GM19397 (cell line): Measurements from ENCODE around the gene GARNL3.

Experiments
- ATAC-seq: cut with Tn5 transposase; IDR thresholded peaks from one replicate; pipeline ENCODE4 v1.9.1; 2021; ENCODE audit warnings: mild to moderate bottlenecking, moderate library complexity; ENCODE audit not compliant: unreplicated experiment

GARNL3 gene

DNA sequence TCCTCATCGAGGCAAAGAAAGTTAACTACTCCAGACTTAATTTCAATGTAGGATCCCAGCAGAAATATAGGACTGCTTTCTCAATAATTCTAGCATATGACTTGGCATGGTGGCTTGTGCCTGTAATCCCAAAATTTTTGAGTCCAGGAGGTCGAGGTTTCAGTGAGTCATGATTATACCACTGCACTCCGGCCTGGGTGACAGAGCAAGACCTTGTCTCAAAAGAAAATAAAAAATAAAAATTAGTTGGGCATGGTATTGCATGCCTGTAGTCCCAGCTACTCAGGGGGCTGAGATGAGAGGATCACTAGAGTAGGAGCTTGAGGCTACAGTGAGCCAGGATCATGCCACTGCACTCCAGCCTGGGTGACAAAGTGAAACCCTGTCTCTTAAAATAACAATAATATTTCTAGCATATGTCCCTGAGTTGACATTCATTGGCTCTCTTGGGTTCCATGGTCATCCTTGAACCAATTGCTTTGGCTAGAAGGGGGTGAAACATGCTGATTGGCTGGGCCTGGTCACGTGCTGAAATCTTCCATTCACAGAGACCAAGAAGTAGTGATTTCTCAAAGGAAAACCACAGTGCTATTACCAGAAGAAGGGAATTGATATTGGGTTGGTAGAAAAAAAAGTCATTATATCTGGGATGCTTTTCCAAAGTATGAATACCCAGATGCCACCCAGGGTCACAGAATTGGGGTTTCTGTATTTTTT is 31.6 kb upstream of the GARNL3 start:
- ATAC-seq: no peak

DNA sequence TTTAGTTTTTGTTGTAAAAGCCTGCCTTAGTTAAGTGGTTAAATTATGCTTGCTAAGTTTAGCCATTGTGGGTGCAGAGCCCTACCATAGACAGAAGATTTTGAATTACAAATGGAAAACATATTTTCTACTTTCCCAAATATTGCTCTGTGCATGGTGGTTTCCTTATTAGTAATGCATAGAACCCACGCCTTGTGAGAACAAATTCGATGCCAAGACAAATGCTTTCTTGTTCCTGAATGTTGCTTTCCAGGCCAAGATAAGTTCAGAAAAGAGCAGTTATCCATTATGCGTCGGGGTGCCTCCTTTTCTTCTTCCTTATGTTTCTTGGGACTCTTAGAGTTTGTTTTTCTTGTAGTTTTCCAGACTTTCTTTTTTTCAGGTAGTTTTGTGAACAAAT is 31.0 kb upstream of the GARNL3 start:
- no peak for ATAC-seq

DNA sequence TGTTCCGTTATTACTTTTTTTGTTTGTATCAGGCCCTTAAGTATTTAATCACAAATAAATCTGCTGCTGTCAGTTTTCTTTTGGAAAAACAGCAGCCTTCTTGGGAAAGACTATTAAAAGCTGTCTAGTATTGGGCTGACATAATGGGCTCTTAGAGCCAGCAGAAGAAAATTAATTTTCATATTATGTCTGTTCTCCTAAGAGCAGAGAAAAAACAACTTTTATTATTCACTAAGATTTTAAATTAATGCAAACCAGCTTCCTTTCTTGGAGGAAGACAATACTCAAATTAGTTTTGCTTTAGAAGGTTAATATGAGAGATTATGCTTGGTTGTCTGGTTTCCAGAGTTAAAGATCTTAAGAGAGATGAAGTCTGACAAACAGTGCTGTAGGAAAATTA is 30.6 kb upstream of the GARNL3 start:
- ATAC-seq: no peak

DNA sequence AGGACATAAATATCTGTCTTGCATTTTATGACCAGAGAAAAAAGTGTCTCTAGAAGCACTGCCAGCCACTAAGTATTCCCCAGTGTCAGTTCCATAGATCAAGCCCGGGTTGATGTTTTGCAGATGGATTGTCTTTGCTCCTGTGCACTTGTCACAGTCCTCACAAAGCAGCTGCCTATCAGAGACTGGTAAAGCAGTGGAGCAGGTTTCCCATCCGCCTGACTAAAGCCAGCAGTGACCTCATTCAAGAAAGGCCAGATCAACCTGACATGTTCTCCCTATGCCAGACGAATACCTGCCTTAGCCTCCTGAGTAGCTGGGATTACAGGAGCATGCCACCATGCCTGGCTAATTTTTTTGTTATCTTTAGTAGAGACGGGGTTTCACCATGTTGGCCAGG is 26.8 kb upstream of the GARNL3 start:
- ATAC-seq: no peak

DNA sequence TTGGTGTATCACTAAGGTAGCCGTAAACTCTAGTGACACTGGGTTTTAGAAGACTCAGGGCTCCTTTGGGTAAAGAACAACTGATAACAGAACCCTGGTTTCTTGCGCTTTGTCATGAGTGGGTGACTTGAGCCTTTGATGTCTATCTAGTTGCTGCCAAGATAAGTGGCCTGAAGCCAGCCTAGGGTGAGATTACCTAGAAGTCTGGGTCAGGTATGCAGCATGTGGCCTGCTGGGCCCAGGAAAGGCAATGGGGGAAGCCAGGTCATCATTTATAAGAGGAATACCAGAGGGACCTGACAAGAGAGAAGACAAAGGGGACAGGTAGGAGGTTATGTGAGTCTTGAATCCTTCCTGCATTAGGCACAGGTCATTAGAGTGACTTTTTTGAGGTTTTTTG is 23.2 kb upstream of the GARNL3 start:
- ATAC-seq: no peak

DNA sequence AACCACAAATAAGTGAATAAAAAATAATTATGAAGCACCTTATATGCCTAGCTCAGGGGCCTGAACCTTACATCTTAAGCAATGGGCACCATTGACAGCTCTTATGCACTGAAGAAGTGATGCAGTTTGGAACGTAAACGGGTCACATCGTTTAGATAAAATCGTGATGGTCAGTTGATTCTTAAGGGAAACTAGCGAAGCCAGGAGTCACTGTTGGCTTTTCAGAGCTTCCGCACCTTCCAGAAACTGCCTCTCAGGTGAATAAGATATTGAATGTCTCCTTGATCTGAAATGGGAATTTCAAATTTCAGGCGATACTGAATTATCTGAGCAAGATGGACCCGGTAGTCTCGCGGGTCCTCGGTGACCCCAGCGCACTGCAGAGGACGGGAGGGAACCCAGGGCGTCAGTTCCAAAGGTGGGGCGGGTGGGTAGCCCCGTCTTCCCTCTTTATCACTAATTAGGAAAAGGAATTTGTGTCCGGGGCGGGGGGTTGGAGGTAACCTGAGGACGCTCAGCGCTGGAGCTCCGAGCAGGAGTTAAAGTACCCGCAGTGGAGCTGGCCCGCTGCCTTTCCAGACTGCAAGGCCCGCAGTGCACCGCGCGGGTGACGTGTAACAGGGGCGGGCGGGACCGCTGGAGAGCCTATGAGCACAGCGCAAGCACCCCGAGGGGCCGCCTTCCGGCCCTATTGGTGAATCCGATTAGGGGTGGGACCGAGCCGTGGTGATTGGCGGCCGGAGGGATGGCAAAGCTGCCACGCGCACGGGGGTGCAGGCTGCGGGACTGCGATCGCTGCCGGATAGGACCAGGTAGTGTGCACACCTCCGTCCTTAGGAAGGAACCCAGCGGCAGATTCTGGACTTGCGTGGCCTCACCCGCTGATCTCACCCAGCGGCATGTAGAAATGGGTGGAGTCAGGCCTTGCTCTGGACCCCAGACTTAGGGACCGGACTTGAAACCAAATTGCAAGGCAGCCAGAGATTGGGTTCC is 19.7 kb upstream of the GARNL3 start:
- peak; percentile 100 for ATAC-seq

DNA sequence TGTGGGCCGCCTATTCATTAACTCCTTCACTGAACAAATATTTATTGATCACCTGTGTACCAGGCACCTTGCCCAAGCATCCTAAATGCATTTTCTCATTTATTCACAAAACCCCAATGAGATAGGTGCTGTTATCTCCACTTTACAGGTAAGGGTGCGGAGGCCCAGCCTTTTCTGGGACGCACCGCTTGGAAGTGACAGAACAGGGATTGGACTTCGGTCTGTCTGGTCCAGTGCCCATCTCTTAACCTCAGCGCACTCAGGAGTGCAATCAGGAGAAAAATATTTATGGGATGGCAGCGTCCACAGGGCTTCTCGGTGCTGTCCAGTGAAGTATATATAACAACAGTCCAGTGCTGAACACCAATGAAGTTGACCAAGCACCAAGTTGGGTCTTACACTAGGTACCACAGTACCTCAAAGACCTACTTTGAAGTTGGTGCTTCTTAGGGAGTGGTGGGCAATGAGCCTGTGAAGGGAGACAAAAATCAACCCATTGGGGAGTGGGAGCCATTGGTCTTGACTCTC is 18.9 kb upstream of the GARNL3 start:
- ATAC-seq: no peak

DNA sequence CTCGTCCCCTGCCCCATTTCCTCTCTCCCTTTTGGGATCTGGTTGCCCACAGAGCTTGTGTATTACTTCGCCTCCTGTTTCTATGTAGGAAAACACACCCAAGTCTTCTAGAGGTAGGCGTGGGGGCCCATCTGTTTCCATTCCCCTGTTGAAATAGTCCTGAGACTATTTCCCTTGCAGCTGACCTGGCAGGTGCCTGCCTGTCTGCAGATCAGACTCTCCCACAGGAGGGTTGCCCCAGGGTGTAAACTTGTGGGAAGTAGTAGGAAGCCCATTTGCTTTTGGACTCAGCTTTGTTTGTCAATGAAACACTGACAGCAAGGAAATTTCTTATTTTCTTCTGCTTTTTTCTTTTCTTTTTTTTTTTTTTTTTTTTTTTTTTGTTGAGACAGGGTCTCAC is 16.3 kb upstream of the GARNL3 start:
- ATAC-seq: no peak

DNA sequence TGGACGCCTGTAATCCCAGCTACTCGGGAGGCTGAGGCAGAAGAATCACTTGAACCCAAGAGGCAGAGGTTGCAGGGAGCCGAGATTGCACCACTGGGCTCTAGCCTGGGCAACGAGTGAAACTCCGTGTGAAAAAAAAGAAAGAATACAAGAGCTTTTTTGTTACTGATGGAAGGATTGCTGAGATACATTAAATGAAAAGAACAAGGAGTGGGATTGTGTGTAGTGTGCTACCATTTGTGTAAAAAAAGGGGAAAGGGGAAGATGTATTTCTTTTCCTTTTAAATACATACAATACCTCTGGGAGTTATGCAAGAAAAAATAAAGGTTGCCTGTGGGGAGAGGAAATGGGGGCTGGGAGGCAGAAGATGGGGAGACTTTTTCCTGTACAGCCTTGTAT is 14.7 kb upstream of the GARNL3 start:
- ATAC-seq: no peak

DNA sequence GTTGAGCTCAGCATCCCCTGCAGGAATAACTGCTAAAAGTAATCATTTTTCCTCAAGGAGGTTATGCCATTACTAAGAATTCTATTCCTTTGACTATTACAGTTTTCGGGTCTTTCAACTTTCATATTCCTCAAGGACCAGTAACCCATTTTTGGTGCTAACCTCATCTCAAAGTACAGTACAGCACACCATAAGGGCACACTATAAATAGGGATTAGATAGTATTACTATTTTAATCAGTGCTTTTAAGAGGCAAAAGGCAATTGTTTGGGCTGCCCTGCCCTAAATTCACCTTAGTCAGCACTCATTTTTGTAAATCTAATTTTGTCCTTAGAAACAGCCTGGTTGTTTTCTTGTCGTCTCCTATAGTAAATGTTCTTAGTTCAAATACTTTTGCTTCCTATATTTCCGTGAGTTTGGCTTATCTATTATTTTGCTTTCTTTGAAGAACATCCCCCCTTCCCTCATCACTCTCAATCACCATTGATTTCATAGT is 13.6 kb upstream of the GARNL3 start:
- ATAC-seq: no peak

DNA sequence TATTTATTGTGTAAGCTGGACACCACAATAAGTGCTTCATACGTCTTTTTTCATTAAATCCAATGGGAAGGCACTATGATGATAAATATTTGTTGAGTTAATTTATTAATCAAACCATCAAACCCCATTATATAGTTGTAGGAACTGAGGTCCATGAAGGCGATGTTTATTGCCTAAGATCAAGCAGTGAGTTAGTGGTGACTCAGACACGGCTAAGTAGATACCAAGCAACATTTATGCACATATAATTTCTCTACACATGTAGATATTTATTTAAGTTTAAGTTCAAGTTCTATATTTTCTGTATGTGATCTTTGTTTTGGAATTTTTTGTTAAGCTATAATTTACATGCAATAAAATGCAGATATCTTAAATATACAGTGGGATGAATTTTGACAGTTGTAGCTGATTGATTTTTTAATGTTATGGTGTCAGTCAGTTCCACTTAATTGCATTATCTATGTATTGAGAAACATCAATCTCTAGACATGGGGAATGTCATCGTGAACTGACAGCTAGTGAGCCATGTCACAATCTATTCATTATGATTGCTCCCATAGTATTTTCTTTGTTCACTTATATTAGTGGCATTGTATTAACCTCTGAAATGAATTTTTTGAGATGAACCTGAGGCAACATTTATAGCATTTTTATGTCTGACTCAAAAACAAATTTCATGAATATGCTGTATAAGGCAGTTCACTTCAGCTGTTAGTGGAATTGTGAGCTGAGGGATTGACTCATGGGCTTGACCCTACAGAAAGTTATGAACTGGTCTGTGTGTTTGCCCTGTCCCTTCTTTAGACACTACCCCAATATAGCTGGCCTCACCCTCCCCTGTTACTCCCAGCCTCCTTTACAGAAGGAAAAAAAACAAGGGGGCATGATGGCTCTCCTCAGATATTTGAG is 11.9 kb upstream of the GARNL3 start:
- ATAC-seq: no peak

DNA sequence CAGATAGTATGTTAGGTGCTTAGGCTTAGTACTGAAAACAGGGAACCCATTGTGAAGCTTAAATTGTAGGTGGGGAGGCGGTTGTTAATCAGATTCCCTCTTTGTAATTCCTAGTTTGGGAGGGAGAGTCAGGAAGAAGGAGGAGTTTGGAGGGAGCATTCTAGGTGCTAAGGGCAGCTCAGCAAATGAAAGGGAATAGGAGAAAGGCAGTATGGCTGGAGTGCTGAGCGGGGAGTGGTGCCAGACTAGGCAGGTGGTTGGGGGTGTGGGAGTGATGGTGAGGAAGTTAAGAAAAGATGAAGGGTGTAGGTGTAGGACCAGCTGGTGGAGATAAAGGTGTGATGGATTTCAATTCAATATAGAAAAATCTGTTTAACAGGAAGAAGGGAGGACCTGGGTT is 11.1 kb upstream of the GARNL3 start:
- no peak for ATAC-seq

DNA sequence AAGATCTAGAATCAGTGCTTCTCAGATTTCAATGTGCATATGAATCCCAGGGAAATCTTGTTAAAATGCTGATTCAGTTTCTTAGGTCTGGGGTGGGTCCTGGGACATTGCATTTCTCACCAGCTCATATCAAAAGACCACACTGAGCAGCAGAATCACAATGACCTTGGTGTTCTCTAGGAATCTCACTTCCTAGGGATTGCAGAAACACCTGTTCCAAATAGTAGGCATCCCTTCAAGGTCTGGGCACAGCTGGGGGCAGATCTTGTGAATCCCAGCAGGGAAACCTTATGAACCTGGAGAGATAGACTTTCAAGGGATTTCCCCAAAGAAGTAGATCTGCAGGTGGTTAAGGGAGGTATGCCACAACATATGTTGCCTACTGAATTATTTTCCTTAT is 8.9 kb upstream of the GARNL3 start:
- ATAC-seq: no peak

DNA sequence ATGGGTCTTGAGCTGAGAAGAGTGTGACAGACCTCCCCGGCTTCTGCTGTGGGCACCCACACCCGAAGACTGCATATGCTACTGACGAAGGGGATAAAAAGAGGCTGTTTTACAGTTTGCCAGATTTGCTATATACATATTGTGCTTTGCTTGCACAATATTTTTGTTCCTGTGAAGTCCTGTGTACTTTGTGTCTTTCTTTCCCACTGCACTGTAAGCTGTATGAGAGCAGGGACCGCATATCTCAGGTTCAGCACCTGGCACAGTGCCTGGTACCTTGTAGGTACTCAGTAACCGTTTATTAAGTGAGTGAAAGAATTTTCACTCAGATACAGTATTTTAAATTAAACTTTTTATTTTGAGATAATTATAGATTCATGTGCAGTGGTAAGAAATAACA is 8.2 kb upstream of the GARNL3 start:
- no peak for ATAC-seq

DNA sequence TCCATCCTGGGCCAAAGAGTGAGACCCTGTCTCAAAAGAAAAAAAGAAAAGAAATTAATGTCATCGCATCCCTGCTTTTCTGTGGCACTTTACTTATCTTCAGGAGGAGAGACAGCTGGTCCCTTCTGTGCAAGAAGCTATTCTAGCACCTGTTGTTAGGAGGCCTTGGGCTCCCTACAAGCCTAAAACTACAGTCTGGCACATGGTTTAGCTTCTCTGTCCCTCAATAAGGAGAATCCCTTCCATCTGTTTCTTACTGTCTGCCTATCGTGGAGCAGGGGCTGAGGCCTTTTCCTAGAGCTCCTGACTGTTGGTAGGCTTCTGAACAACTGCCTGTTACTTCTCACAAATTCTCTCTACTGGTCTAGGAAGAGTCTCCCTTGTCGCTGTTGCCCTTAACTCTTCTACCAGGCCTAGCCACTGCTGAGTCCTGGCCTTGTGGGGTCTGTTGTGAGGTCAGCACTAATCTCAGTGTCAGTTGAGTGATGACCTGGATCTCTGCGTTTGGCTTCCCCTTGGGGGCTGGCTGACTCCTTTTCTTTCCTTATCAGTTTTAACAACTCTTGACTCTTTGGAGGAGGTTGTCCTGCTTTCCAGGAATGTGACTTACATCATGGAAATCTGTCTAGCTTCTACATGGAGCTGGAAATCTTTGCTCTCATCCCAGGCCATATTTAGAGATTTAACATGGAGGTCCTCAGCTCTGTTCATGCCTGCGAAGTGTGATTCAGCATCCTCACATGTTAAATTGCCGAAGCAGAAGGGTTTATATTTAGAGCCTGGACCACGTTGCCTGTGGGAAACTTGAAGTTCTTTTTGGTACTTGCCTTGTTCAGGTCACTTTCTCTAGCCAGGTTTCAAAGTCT is 5.7 kb upstream of the GARNL3 start:
- ATAC-seq: no peak

DNA sequence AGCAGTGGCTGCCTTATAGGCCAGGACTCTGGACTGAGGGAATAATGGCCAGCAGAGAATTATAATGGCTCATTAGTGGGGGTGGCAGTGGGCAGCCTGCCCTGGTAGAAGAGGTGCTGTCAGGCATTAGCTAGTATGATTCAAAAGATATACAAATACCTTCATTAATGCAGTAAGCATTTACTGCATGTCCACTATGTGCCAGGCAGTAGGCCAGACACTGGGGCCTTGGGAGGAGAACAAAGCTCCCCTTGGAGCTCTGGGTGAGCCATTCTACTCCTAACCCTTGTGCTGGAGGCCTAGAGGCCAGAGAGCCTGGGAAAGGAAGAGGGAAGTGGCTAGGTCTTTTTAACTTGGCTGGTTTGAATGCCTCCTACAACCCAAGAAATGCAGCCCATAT is 2.0 kb upstream of the GARNL3 start:
- ATAC-seq: no peak

DNA sequence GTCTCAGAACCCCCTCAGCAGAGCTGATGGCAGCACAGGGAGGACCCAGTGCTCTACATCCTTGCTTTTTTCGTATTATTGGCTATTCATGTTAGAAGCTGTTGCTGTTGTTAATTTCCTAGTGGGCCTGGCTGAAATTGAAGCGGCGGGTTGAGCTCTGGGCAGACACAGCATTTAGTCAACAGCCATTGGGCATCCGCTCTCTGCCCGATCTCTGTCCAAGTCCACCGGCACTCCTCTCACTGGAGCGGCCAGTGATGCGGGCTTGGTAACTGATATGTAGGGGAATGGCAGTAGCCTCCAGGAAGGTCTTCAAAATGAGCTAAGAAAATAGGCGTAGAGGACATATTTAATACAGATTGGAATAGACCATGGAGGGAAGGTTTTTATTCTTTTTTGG is 1.3 kb upstream of the GARNL3 start:
- no peak for ATAC-seq

DNA sequence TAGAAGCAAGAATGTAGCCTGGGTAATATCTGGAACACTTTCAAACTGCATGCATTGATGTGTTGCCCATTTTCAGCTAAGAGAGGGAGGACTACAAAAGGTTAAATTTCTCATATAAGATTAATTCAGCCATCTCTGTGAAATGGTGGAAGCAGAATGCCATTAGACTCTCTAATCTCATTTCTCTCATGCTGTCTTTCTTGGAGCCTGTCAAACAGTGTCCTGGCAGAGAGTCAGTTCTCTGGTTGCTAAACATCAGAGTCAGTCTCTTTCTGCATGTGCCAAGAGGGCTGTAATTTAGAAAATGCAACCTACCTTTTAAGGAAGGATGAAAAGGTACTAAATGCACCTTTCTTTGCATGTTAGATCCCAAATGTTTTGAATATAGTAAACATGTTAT is 910 bp upstream of the GARNL3 start:
- ATAC-seq: no peak

DNA sequence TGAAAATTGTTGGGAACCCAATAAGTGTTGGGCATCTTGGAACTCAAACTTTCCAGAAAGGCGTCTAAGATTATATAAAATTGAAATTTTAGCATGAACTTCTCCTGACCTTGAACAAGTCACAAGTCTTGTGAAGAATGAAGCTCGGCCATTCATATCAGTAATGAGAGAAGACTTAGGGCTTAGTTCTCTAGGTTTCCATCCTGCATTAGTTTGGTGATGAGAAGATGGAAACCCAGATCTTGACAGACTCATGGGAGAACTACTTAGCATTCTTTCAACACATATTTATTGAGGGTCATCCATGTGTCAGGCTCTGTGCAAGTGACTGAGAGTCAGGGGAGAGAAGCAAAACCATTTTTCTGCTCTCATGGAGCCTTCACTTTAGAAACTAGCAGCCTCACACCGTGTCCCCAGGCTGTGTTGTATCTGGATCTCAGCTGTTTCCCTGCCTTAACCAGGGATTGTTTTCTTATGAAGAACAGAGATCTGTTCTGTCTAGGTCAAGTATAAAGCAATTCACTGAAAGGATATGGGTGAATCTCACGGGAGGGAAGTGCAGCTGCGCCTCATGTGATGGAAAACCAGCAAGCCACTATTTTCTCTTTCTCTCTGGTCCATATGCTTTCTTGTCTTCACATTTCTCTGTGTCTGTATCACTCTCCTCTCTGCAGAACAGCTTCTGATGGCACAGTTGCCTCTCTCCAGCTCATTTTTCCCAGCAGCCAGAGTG is 3.4 kb downstream of the GARNL3 start:
- no peak for ATAC-seq
